GM19324 (cell line): ENCODE results near the gene SCFD1.
"Not testable (repeated sequence)": the region's sequence is repeated elsewhere in the genome, so short reads cannot be mapped to it uniquely, and the experiment has no call there.

Source experiments
- ATAC-seq: cut with Tn5 transposase; IDR thresholded peaks from one replicate; pipeline ENCODE4 v1.9.1; 2021; ENCODE audit warnings: mild to moderate bottlenecking, moderate library complexity; ENCODE audit not compliant: unreplicated experiment, low FRiP score

Gene SCFD1

DNA sequence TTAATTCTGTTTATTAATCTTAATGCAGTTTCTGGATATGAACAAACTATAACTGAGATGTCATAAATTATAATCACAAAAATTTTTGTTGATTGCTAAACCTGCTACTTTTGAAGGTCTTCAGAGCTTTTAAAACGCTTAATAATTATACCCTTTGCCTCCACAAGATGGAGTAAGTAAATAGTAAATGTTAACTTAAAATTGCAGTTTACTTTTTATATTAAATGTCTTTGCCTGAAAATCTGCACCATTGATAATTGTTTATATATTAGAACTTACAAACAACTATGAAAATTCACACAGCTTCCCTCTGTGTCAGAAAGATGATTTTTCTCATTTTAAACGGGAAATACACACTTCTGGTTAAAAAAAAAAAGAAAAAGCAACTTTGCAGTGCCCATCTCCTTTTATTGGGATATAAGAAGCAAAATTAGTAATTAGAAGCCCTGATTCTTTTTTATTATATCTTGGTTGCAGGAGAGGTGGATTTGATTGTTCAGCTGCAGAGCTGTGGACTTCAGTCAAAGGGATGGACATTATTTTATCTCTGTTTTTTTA is 35.6 kb downstream of the SCFD1 start:
- ATAC-seq = no peak

- no peak for ATAC-seq
These were observed 36.5 kb downstream of the SCFD1 start for GRCh38 chr14:30658645-30659044.

- ATAC-seq = no peak
These were observed 47.5 kb downstream of the SCFD1 start for GRCh38 chr14:30669594-30669993.

DNA sequence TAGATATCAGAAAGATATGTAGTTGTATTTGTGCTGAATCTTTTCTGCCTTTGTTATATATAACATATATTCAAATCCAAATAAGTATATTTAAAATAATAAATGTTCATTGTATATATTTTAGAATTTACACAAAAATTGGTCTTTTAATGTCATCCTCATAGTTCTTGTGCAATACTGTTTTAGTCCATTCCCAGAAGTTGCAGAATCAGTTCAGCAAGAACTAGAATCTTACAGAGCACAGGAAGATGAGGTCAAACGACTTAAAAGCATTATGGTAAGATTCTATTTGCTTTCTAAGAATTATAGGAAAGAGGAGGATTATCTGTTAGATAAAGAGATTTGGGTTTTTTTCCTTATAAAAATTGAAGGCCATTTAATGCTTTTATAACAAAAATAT is 51.0 kb downstream of the SCFD1 start:
- ATAC-seq = no peak

GRCh38 chr14:30678926-30679431 is 56.9 kb downstream of the SCFD1 start:
- ATAC-seq = no peak

GRCh38 chr14:30680036-30680435 is 57.9 kb downstream of the SCFD1 start:
- ATAC-seq = no peak

DNA sequence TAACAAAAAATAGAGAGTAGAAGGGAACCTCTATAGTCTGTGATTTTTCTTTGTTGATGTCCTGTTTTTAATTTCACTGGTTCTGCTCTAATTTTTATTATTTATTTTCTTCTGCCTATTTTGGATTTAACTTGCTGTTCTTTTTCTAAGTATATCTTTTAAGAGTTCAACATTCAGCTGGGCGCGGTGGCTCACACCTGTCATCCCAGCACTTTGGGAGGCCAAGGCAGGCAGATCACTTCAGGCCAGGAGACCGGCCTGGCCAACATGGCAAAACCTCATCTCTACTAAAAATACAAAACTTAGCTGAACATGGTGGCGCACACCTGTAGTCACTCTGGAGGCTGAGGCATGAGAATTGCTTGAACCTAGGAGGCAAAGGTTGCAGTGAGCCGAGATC is 58.7 kb downstream of the SCFD1 start:
- not testable (repeated sequence) for ATAC-seq

DNA sequence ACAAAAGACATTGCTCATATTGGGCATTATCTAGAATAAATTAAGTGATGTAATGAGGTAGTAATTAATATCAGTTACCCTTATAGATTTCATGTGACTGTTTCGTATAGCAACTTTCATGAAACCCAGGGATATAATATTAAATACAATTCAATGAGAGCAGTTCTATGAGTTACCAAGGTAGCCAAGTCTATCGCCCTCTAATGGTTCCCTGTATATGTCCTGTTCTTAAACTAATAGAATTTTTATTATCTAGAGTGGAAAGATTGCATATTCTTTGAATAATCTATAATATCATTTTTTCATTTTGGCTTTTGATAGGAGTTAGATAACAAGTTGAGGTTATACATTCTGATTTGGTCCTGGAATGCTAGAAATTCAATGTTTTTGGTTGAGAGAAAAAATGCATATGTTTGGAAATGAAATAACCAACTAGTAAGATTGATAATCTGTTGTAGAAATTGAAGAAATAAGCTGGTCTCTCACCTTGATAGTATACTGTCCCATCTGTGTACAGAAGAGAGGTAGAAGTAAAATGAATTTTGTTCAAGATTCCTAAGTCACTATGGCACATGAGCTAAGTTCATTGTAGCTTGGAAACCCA is 59.7 kb downstream of the SCFD1 start:
- ATAC-seq = no peak

DNA sequence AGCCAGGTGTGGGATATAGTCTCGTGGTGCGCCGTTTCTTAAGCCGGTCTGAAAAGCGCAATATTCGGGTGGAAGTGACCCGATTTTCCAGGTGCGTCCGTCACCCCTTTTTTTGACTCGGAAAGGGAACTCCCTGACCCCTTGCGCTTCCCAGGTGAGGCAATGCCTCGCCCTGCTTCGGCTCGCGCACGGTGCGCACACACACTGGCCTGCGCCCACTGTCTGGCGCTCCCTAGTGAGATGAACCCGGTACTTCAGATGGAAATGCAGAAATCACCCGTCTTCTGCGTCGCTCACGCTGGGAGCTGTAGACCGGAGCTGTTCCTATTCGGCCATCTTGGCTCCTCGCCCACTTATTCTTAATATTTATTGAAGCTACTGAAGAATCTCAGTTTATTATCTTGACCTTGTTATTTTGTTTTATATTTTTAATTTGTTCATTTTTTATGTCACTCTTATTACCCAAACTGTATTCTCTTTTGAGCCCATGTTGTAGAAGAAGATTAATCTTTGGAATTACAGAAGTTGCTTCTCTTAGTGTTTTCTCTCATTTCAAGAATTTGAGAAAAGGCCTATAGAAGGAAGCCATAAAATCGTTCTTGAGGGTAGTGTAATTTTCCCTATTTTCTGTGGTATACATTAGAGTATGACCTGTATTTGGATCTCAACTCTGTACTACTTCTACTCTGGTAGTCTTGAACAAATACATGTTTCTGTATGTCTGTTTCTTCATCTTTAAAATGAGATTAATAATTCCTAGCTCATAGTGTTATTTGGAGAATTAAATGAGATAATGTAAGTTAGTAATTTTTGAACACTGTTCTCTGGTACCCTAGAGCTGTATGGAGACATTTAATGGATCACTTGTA is 68.6 kb downstream of the SCFD1 start:
- not testable (repeated sequence) for ATAC-seq

DNA sequence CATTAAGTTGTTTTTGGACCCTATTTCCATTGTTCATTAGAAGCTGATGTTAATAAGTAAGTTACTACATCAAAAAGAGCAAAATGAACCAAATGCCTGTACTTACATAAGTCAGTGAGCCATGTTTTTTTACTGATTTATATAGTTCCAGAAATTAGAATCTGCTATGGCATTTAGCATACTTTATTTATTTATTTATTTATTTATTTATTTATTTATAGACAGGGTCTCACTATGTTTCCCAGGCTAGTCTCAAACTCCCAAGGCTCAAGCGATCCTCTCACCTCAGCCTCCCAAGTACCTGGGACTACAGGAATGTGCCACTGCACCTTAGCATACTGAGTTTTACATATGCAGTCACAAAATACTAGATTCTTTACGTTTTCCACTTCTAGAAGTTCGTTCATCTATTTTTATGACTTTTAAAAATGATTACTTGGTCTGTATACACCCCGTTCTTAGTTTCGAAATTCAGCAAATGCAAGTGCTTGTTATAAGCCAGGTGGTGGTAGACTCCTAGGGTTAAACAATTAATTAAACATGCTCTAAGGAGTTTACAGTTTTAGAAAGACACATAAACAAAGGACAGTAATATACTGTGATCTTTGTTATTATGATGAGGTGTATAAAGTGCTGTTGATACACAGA is 69.8 kb downstream of the SCFD1 start:
- no peak for ATAC-seq

DNA sequence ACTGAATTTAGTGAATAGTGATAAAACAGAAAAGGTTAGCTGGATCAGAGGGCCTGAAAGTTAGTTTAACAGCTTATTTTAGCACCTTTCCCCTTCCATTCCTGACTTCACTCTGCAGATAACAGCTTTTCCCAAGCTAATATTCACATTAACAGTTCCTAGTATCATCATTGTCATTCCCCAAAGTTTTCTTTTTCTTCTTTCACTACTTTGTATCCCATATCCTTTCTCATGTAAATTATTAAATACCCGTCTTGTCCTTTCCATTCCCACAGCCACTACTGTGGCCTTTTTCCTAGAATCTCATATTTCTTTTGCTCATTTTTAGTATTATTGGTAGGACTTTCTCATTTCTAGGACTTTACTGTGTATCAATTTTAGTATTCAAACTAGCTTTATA is 70.5 kb downstream of the SCFD1 start:
- ATAC-seq = no peak

DNA sequence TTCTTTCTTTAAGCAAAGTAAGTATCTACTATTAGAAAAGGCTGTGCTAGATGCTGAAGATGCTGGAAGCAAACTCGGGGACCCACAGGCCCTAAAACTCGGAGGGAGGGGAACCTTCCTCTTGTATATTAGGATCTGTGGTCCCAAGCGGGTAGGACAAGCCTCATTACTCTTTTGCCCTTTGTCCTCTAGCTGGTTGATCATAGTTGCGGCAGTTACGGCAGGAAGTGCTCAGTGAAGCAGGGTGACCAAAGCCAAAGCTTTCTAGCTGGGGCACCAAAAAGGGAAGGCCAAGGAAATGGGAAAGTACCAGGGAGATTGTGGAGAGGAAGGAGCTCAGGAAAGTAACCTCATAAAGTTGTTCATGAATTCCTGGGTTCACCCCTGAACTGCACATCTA is 76.3 kb downstream of the SCFD1 start:
- ATAC-seq = no peak

DNA sequence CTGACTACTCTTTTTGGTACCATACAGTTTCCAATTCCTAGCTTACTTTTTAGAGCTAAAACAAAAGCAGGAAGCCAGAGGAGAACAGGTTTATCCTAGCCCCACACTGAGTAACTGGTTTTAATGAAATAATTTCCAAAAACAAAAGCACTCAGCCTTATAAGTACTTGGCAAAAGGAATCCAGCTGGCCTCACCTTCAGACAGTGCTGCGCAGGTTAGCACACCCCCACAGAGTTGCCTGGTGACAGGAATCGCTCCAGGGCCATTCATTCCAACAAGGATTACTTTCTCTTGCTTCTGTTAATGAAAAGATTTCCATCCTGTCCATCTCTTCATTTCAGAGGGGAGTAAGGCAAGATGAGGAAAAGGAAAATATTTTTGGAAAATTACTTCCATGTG is 84.6 kb downstream of the SCFD1 start:
- no peak for ATAC-seq

GRCh38 chr14:30708157-30708556 is 86.0 kb downstream of the SCFD1 start:
- no peak for ATAC-seq

GRCh38 chr14:30709201-30709600 is 87.1 kb downstream of the SCFD1 start:
- ATAC-seq = no peak

DNA sequence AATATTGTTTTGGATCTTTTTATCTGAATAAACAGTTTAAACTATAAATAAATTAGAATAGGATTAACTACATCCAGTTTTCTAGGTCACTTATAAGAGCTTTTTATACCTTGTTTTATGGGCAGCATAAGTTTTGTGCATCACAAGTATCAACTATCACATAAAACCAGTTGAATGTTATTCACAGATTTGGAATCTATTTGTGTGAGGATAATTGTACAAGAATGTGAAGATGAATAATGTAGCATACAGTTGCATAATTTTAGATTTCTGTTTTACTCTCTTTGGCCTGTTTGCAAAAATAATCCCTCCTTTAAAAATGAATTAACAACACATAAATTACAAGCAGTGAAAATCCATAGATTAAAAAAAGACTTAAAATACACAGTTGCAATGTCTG is 88.8 kb downstream of the SCFD1 start:
- ATAC-seq = no peak

- no peak for ATAC-seq
These were observed 97.0 kb downstream of the SCFD1 start for GRCh38 chr14:30719137-30719536.

GRCh38 chr14:30725763-30726162 is 103.6 kb downstream of the SCFD1 start:
- ATAC-seq = no peak

DNA sequence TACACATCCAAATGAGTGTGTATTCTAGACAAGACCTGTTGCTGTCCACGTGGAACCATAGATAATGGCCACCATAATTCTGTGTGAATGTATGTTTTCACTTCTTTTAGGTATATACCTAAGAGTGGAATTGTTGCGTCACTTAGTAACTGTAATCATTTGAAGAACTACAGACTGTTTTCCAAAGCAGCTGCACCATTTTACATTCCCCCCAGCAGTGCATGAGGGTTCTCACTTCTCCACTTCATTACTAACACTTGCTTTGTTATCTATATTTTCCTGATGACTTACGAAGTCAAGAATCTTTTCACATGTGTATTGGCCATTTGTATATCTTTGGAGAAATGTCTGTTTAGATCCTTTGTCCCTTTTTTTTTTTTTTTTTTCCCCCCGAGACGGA is 106.4 kb downstream of the SCFD1 start:
- no peak for ATAC-seq

GRCh38 chr14:30737916-30738315 is 115.8 kb downstream of the SCFD1 start:
- ATAC-seq = no peak

DNA sequence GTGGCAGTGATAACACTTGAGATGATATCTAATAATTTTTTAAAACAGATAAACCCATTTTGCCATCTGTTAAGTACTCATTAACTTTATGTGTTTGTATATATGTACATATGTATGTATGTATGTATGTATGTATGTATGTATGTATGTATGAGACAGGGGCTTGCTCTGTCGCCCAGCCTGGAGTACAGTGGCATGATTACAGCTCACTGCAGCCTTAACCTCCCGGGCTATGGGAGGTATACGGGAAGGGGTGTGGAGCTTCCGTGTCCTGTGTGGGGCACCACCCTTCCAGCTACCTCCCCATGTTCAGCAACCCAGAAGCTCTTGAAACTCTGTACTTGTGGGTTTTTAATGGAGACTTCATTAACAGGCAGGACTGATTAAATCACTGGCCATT is 116.9 kb downstream of the SCFD1 start:
- no peak for ATAC-seq
